Progenitor cell of endocrine pancreas (in vitro differentiated cells): ENCODE results near the gene GRAMD2A. TPM values are rescaled to one million over a fixed set of nuclear protein-coding genes. Genes with fewer than 3 reads are reported as not detected.

Experiments
- DNase-seq: peaks from one replicate; pipeline ENCODE4 v3.0.0; 2021; ENCODE audit warnings: low spot score; ENCODE audit not compliant: unreplicated experiment
- H3K27ac Mint-ChIP-seq: 2 replicates; pipeline ENCODE4 v1.8.0; 2021; ENCODE audit warnings: mild to moderate bottlenecking, moderate library complexity, mixed read lengths
- H3K27me3 Mint-ChIP-seq: 2 replicates; pipeline ENCODE4 v1.8.0; 2021; ENCODE audit warnings: mixed read lengths
- H3K36me3 Mint-ChIP-seq: 2 replicates; pipeline ENCODE4 v1.8.0; 2022; ENCODE audit warnings: mixed read lengths; ENCODE audit not compliant: insufficient read depth
- H3K4me1 Mint-ChIP-seq: 2 replicates; pipeline ENCODE4 v1.8.0; 2021; ENCODE audit warnings: low read depth, mixed read lengths
- H3K4me3 Mint-ChIP-seq: 2 replicates; pipeline ENCODE4 v1.8.0; 2021; ENCODE audit warnings: low read depth, mild to moderate bottlenecking, moderate library complexity, mixed read lengths
- H3K9me3 Mint-ChIP-seq: 2 replicates; pipeline ENCODE4 v1.8.0; 2021; ENCODE audit warnings: low read depth, mixed read lengths
- total RNA-seq: library from RNA; stranded (reverse); gene quantifications from 2 replicates; pipeline ENCODE4 v1.2.1, GENCODE V29; 2021
- TF ChIP-seq, protein P1 (sequence below): fragments of 200-600 bp; sonication (generic); IDR thresholded peaks from one replicate; pipeline ENCODE4 v1.5.0; 2021; ENCODE audit warnings: antibody characterized with exemption, mild to moderate bottlenecking; ENCODE audit not compliant: unreplicated experiment

Gene GRAMD2A
- total RNA-seq, 1 donor from 2014 or later, result 4.0 TPM

DNA sequence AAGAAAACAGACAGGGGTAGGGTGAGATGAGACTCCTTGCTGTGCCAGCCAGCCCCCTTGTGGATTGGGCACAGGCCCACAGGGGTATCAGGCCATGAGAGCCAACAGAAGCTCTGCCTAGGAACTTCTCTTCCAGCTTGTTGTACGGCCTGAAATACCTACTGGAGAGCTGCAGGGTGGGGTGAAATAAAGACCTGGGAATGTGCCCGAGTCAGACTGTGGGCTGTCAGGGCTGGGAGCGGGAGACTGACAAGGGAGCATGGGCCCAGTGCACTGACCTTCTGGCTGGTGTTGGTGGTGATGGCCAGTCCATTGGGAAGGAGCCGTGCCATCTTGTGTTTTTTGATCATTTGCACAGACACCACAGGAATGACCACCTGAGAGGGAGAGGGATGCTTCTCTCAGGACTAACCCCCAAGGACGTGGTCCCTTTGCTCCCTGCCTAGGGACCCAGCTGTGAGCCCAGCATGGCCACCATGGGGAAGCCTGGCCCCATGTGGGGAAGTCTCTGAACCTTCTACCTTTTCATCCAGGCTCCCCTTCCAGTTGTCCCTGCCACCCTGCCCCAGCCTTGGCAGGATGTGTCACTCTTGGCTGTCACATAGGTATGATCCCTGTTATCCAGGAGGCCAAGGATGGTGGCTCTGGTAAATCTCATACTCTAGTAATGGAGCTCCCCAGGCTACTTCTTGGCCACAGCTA lies 30.7 kb downstream of the GRAMD2A start:
- no peak for DNase-seq
- Mint-ChIP-seq H3K4me3 (no peak overlapping the region), H3K36me3 (no peaks in the 10 kb centered on the region), H3K9me3 (no peaks in the 10 kb centered on the region), H3K27me3 (peaks cover 13% of the 10 kb centered on the region), H3K4me1 (peaks cover 6% of the 10 kb centered on the region), H3K27ac (no peak overlapping the region)
- TF ChIP-seq, protein P1, sequence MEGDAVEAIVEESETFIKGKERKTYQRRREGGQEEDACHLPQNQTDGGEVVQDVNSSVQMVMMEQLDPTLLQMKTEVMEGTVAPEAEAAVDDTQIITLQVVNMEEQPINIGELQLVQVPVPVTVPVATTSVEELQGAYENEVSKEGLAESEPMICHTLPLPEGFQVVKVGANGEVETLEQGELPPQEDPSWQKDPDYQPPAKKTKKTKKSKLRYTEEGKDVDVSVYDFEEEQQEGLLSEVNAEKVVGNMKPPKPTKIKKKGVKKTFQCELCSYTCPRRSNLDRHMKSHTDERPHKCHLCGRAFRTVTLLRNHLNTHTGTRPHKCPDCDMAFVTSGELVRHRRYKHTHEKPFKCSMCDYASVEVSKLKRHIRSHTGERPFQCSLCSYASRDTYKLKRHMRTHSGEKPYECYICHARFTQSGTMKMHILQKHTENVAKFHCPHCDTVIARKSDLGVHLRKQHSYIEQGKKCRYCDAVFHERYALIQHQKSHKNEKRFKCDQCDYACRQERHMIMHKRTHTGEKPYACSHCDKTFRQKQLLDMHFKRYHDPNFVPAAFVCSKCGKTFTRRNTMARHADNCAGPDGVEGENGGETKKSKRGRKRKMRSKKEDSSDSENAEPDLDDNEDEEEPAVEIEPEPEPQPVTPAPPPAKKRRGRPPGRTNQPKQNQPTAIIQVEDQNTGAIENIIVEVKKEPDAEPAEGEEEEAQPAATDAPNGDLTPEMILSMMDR, result no peak

DNA sequence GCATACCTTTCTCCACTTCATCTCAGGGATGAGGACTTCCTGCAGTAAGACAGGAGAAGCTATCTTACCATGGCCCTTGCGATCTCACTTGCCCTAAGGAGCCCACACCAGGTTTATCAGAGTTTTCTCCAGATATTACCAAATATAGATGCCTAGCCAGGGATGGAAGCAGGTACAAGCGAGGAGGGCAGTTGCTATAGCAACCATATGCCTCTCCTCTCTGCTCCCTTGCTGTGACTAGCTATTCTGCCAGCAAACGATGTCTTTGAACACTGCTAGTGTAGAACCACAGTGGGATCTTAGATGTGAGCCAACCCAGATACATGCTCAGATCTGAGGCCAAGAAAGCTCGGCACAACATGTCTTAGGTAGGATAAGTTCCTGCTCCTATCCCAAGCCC lies 33.9 kb downstream of the GRAMD2A start:
- Mint-ChIP-seq H3K4me3 (no peak overlapping the region), H3K27ac (no peak overlapping the region), H3K27me3 (peaks cover 13% of the 10 kb centered on the region), H3K36me3 (no peaks in the 10 kb centered on the region), H3K4me1 (peaks cover 11% of the 10 kb centered on the region), H3K9me3 (no peaks in the 10 kb centered on the region)
- TF ChIP-seq, protein P1, result no peak
- no peak for DNase-seq

DNA sequence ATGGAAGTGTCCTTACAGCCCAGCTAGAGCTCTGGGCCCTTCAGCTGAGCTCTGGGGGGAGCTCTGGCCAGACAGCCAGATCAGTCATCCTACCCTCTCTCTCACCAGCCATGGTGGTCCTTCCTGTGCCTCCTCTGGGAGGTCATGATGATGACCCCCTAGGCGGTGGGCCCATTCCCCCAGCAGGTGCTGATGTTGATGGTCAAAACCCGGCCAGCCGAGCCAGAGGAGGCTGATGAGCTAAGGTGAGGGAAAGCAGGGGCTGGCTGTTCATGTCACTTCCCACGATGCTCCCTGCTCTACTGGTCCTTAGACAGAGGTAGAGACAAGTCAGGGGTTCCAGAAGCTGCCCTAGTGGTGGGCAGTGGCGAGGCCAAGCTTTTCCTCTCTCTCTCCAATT lies 35.0 kb downstream of the GRAMD2A start:
- TF ChIP-seq, protein P1, result no peak
- H3K36me3 Mint-ChIP-seq, result no peaks in the 10 kb centered on the region
- H3K9me3 Mint-ChIP-seq, result no peaks in the 10 kb centered on the region
- H3K4me3 Mint-ChIP-seq, result no peak overlapping the region
- peaks cover 9% of the 10 kb centered on the region for H3K27me3 Mint-ChIP-seq
- peaks cover 6% of the 10 kb centered on the region for H3K4me1 Mint-ChIP-seq
- H3K27ac Mint-ChIP-seq, result no peak overlapping the region
- no peak for DNase-seq

DNA sequence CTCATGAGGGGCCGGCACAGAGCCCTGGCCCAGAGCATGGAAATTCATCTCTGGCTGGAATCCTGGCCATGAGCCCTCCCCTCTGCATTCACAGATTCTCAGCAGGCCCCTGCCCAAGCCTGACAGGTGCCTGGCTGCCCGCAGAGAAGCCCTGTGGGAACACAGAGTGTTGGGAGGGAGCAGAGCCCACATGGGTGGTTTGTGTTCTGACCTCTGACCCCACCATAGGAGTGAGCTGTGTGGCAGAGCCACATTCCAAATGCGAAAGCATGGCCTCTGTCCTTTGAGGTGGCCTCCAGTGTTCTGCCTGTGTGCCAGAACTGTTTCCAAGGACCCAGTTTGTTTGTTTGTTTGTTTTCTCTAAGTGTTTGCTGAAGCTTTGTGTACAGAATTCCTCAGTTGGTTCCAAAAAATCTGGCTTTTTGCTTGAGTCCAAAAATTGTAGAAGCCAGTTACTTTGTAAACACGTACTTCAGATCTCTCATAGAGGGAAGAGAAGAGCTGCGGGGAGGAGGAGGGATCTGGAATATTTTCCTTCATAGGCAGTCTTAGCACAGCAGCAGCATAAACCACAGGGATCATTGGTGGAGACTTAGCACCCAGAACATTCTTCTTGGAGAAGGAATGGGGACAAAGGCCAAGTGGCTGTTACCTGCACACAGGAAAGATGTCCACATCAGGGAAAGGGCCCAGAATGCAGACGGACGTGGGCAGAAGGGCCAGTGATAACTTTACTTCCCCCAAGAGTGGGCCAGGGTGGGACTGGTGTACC lies 36.0 kb downstream of the GRAMD2A start:
- Mint-ChIP-seq H3K27me3 (peaks cover 3% of the 10 kb centered on the region), H3K27ac (peak overlapping the region; percentile 62), H3K4me3 (no peak overlapping the region), H3K4me1 (peaks cover 6% of the 10 kb centered on the region), H3K36me3 (no peaks in the 10 kb centered on the region), H3K9me3 (no peaks in the 10 kb centered on the region)
- TF ChIP-seq, protein P1, result no peak
- DNase-seq, result no peak

DNA sequence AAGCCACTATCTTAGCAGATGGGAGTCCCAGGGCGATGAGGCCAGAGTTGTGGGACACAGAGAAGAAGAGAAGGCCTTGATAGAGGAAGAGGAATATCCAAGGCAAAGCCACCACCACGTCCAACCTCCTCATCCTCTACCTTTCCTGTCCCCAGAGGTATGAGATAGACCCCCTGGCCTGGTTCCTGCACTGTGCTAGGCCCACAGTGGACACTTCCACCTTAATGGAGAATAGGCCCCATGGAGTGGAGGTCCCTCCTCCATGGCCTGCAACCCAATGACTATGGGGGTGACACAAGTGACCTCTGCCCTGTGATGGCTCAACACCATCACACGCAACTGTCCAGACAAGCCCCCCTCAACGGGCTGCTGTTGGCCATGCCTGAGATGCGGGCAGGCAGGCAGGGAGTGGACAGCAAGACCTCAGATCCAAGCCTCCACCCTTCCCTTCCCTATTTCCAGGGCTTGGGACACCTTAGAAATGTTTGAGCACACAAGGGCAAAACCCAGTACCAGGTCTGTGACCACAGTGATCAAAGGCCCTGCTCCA lies 36.8 kb downstream of the GRAMD2A start:
- Mint-ChIP-seq H3K27ac (no peak overlapping the region), H3K9me3 (no peaks in the 10 kb centered on the region), H3K27me3 (peaks cover under 1% of the 10 kb centered on the region), H3K4me1 (peaks cover 6% of the 10 kb centered on the region), H3K4me3 (no peak overlapping the region), H3K36me3 (no peaks in the 10 kb centered on the region)
- TF ChIP-seq, protein P1, result no peak
- DNase-seq, result no peak
